HFFc6 (cell line): ENCODE data around the gene SFSWAP. TPM values are rescaled to one million over a fixed set of nuclear protein-coding genes. Genes with fewer than 3 reads are reported as not detected.

Experiments
- DNase-seq: peaks from one replicate; pipeline ENCODE4 v3.0.0-alpha.2; 2018
- H3K27ac Mint-ChIP-seq: 2 replicates; pipeline ENCODE4 v1.8.0; 2020; ENCODE audit warnings: mild to moderate bottlenecking, mixed read lengths
- H3K27me3 Mint-ChIP-seq: 2 replicates; pipeline ENCODE4 v1.8.0; 2021; ENCODE audit warnings: mild to moderate bottlenecking, moderate library complexity, mixed read lengths; ENCODE audit not compliant: insufficient read depth
- H3K36me3 Mint-ChIP-seq: 2 replicates; pipeline ENCODE4 v1.8.0; 2021; ENCODE audit warnings: low read depth, mixed read lengths
- H3K4me1 Mint-ChIP-seq: 2 replicates; pipeline ENCODE4 v1.8.0; 2020; ENCODE audit warnings: low read depth, mixed read lengths
- H3K4me3 Mint-ChIP-seq: 2 replicates; pipeline ENCODE4 v1.8.0; 2020; ENCODE audit warnings: mild to moderate bottlenecking, moderate library complexity, mixed read lengths
- H3K9me3 Mint-ChIP-seq: 2 replicates; pipeline ENCODE4 v1.8.0; 2020; ENCODE audit warnings: mild to moderate bottlenecking, mixed read lengths
- CTCF ChIP-seq: fragments of 200-600 bp; sonication (generic); IDR thresholded peaks from 2 replicates; pipeline ENCODE4 v1.5.0; 2021; ENCODE audit warnings: antibody characterized with exemption, mild to moderate bottlenecking
- total RNA-seq, 6 experiments: library from RNA; stranded (reverse); fragmentation: NEBNext Ultra II Directional; extraction: Animal tissue kit (Norgen Biotek cat#: 25700); gene quantifications; 2 replicates in 1 of 6; 3 replicates in 5 of 6; pipeline ENCODE4 v1.2.3, GENCODE V29; 2021

SFSWAP gene
- total RNA-seq, 6 experiments from 2014 or later: 23.9 to 32.4 (median 28.8) TPM

DNA sequence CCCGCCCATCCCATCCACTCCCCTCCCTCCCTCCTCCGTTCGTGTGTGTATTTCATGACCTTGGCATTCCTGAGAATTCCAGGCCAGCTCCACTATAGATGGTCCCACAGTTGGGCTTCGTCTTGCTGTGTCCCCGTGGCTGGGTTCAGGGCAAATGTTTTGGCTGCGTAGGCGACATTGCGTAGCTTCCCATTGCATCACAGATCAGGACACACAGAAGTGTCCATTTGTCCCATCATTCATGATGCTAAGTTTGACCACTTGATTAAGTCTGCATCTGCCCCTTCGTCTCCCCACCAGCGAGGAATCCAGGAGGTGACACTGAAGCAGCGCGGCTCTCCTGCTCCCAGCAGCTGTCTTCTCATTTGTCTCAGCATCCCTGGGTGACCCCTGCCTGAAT, 78.7 kb downstream of the SFSWAP start:
- Mint-ChIP-seq H3K4me3 (no peak overlapping the region), H3K27ac (no peak overlapping the region), H3K4me1 (peaks cover 23% of the 10 kb centered on the region), H3K36me3 (peaks cover 29% of the 10 kb centered on the region), H3K27me3 (no peaks in the 10 kb centered on the region; the same call in 1 of the 2 replicates), H3K9me3 (no peaks in the 10 kb centered on the region)
- DNase-seq: no peak
- TF ChIP-seq CTCF: no peak

GRCh38 chr12:131793243-131794022, 82.5 kb downstream of the SFSWAP start:
- Mint-ChIP-seq H3K4me3 (no peak overlapping the region), H3K4me1 (peaks cover 8% of the 10 kb centered on the region), H3K36me3 (peaks cover 14% of the 10 kb centered on the region), H3K27me3 (no peaks in the 10 kb centered on the region; the same call in 1 of the 2 replicates), H3K9me3 (no peaks in the 10 kb centered on the region), H3K27ac (peak overlapping the region; percentile 33; the same call in 1 of the 2 replicates)
- TF ChIP-seq CTCF: no peak
- DNase-seq: no peak

GRCh38 chr12:131794061-131794460, 83.2 kb downstream of the SFSWAP start:
- H3K4me1 Mint-ChIP-seq: peaks cover 8% of the 10 kb centered on the region
- DNase-seq: no peak
- no peak for TF ChIP-seq CTCF
- H3K36me3 Mint-ChIP-seq: peaks cover 17% of the 10 kb centered on the region
- H3K9me3 Mint-ChIP-seq: no peaks in the 10 kb centered on the region
- no peaks in the 10 kb centered on the region; the same call in 1 of the 2 replicates for H3K27me3 Mint-ChIP-seq
- H3K4me3 Mint-ChIP-seq: no peak overlapping the region
- no peak overlapping the region for H3K27ac Mint-ChIP-seq

DNA sequence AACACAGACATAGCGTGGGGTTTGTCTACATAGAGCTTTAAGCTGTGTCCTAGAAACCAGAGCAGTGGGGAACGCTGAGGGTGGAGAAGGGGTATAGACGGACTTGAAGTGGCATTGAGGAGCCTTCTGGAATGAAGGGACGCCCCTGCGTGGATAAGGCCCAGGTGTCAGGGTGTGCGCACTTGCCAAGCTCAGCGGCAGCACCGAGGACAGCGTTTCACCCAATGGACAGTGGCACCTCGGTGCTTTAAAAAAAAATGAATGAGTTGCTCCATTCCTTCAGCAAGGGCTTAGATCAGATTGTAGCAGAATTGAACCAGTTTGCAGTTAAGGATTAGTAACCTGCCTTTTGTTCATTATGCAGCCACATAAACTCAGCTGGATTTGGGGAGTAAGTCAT, 83.7 kb downstream of the SFSWAP start:
- H3K27ac Mint-ChIP-seq: no peak overlapping the region
- TF ChIP-seq CTCF: no peak
- H3K36me3 Mint-ChIP-seq: peaks cover 21% of the 10 kb centered on the region

GRCh38 chr12:131795064-131795463, 84.2 kb downstream of the SFSWAP start:
- H3K36me3 Mint-ChIP-seq: peaks cover 17% of the 10 kb centered on the region
- no peak overlapping the region for H3K27ac Mint-ChIP-seq

More for the DNA sequence above, 83.7 kb downstream of the SFSWAP start:
- Mint-ChIP-seq H3K4me1 (peaks cover 8% of the 10 kb centered on the region), H3K9me3 (no peaks in the 10 kb centered on the region), H3K4me3 (no peak overlapping the region), H3K27me3 (no peaks in the 10 kb centered on the region; the same call in 1 of the 2 replicates)
- no peak for DNase-seq

More at GRCh38 chr12:131795064-131795463, 84.2 kb downstream of the SFSWAP start:
- Mint-ChIP-seq H3K4me1 (peaks cover 8% of the 10 kb centered on the region), H3K9me3 (no peaks in the 10 kb centered on the region), H3K27me3 (no peaks in the 10 kb centered on the region; the same call in 1 of the 2 replicates), H3K4me3 (no peak overlapping the region)
- no peak for DNase-seq
- no peak for TF ChIP-seq CTCF
